Osteocyte (in vitro differentiated cells): ENCODE data around the gene KCNH8. TPM values are rescaled to one million over a fixed set of nuclear protein-coding genes. Genes with fewer than 3 reads are reported as not detected.

Experiments
- DNase-seq: peaks from one replicate; pipeline ENCODE4 v3.0.0; 2021; ENCODE audit warnings: mixed read lengths; ENCODE audit not compliant: unreplicated experiment; ENCODE audit errors: extremely low spot score
- H3K27ac Mint-ChIP-seq: one replicate; pipeline ENCODE4 v1.8.0; 2021; ENCODE audit warnings: mild to moderate bottlenecking, mixed read lengths; ENCODE audit not compliant: unreplicated experiment
- H3K27me3 Mint-ChIP-seq: one replicate; pipeline ENCODE4 v1.8.0; 2021; ENCODE audit warnings: mixed read lengths; ENCODE audit not compliant: unreplicated experiment
- H3K36me3 Mint-ChIP-seq: one replicate; pipeline ENCODE4 v1.8.0; 2021; ENCODE audit warnings: mixed read lengths; ENCODE audit not compliant: unreplicated experiment
- H3K4me1 Mint-ChIP-seq: one replicate; pipeline ENCODE4 v1.8.0; 2021; ENCODE audit warnings: mixed read lengths; ENCODE audit not compliant: unreplicated experiment
- H3K4me3 Mint-ChIP-seq: one replicate; pipeline ENCODE4 v1.8.0; 2021; ENCODE audit warnings: mild to moderate bottlenecking, moderate library complexity, mixed read lengths; ENCODE audit not compliant: unreplicated experiment
- H3K9me3 Mint-ChIP-seq: one replicate; pipeline ENCODE4 v1.8.0; 2021; ENCODE audit warnings: mixed read lengths; ENCODE audit not compliant: unreplicated experiment
- CTCF ChIP-seq: fragments of 200-600 bp; sonication (generic); IDR thresholded peaks from 2 replicates; pipeline ENCODE4 v1.5.0; 2021; ENCODE audit warnings: antibody characterized with exemption, mild to moderate bottlenecking, moderate library complexity
- total RNA-seq: library from RNA; stranded (reverse); gene quantifications from 2 replicates; pipeline ENCODE4 v1.2.1, GENCODE V29; 2021

Gene KCNH8
- total RNA-seq, 1 donor from 2014 or later = not detected

- Mint-ChIP-seq H3K4me3 (no peak overlapping the region), H3K27ac (no peak overlapping the region), H3K27me3 (no peaks in the 10 kb centered on the region), H3K36me3 (no peaks in the 10 kb centered on the region), H3K4me1 (no peaks in the 10 kb centered on the region), H3K9me3 (peaks cover 6% of the 10 kb centered on the region)
- DNase-seq = no peak
- TF ChIP-seq CTCF = no peak
These were observed 146.9 kb downstream of the KCNH8 start for GRCh38 chr3:19295208-19295607.

- Mint-ChIP-seq H3K27ac (no peak overlapping the region), H3K4me1 (no peaks in the 10 kb centered on the region), H3K36me3 (no peaks in the 10 kb centered on the region), H3K27me3 (peaks cover 3% of the 10 kb centered on the region), H3K9me3 (no peaks in the 10 kb centered on the region), H3K4me3 (no peak overlapping the region)
- TF ChIP-seq CTCF = no peak
- no peak for DNase-seq
These were observed 183.6 kb downstream of the KCNH8 start for GRCh38 chr3:19331931-19332330.

- no peak for DNase-seq
- no peak overlapping the region for H3K27ac Mint-ChIP-seq
- no peaks in the 10 kb centered on the region for H3K36me3 Mint-ChIP-seq
- TF ChIP-seq CTCF = no peak
- no peaks in the 10 kb centered on the region for H3K9me3 Mint-ChIP-seq
- H3K4me1 Mint-ChIP-seq = no peaks in the 10 kb centered on the region
- H3K4me3 Mint-ChIP-seq = no peak overlapping the region
- H3K27me3 Mint-ChIP-seq = peaks cover 5% of the 10 kb centered on the region
These were observed 185.8 kb downstream of the KCNH8 start for GRCh38 chr3:19334120-19334519.

DNA sequence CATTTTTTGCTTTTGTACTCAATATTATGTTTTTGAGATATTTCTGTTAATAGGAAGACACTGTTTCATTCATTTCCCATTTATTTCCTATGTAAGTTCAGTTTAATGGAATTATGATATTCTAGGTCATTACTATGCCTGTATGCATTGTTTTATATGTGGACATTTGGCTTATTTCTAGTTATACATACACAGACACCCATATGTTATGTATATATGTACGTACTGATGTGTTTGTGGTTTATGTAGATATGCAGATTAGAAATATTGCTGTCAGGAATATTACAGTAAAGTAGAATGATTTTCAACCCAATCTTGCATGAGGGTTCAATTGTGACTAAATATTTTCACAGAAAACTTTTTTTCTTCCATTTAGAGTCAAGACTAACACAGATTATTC, 190.5 kb downstream of the KCNH8 start:
- no peaks in the 10 kb centered on the region for H3K9me3 Mint-ChIP-seq
- peaks cover 5% of the 10 kb centered on the region for H3K27me3 Mint-ChIP-seq
- H3K36me3 Mint-ChIP-seq = no peaks in the 10 kb centered on the region
- no peaks in the 10 kb centered on the region for H3K4me1 Mint-ChIP-seq
- no peak for DNase-seq
- no peak overlapping the region for H3K4me3 Mint-ChIP-seq
- H3K27ac Mint-ChIP-seq = no peak overlapping the region
- no peak for TF ChIP-seq CTCF

- no peak overlapping the region for H3K4me3 Mint-ChIP-seq
- peaks cover 6% of the 10 kb centered on the region for H3K27me3 Mint-ChIP-seq
- no peak for DNase-seq
- no peak overlapping the region for H3K27ac Mint-ChIP-seq
- H3K4me1 Mint-ChIP-seq = no peaks in the 10 kb centered on the region
- H3K9me3 Mint-ChIP-seq = no peaks in the 10 kb centered on the region
- no peak for TF ChIP-seq CTCF
- no peaks in the 10 kb centered on the region for H3K36me3 Mint-ChIP-seq
These were observed 194.1 kb downstream of the KCNH8 start for GRCh38 chr3:19342389-19342788.
